NT2/D1 (cell line): Measurements from ENCODE around the gene RAD54L2.

Source experiments
- DNase-seq: peaks from one replicate; pipeline ENCODE4 v3.0.0-alpha.2; 2011; ENCODE audit warnings: low read depth, low spot score
- H3K27me3 ChIP-seq: 2 replicates; pipeline ENCODE4 v1.6.0; 2011; ENCODE audit warnings: mild to moderate bottlenecking; ENCODE audit not compliant: insufficient read length, insufficient read depth
- H3K36me3 ChIP-seq: 2 replicates; pipeline ENCODE4 v1.6.1; 2011; ENCODE audit warnings: mild to moderate bottlenecking, low read length, mixed read lengths; ENCODE audit not compliant: insufficient read depth, insufficient read length
- H3K4me1 ChIP-seq: 2 replicates; pipeline ENCODE4 v1.5.1; 2011; ENCODE audit not compliant: insufficient read depth, insufficient read length
- H3K4me3 ChIP-seq: 2 replicates; pipeline ENCODE4 v1.5.1; 2011; ENCODE audit warnings: low read depth; ENCODE audit not compliant: insufficient read length
- H3K9ac ChIP-seq: 2 replicates; pipeline ENCODE4 v1.6.0; 2011; ENCODE audit warnings: low read depth; ENCODE audit not compliant: insufficient read length
- H3K9me3 ChIP-seq: 2 replicates; pipeline ENCODE4 v1.5.1; 2011; ENCODE audit warnings: mild to moderate bottlenecking, low read length; ENCODE audit not compliant: insufficient read depth
- SUZ12 ChIP-seq: IDR thresholded peaks from 2 replicates; pipeline ENCODE4 v1.6.1; 2011; ENCODE audit not compliant: insufficient read length, insufficient read depth; ENCODE audit errors: extremely low read depth
- YY1 ChIP-seq: IDR thresholded peaks from 2 replicates; pipeline ENCODE4 v1.6.1; 2011; ENCODE audit not compliant: insufficient read length, insufficient read depth
- ZNF274 ChIP-seq: IDR thresholded peaks from 2 replicates; pipeline ENCODE4 v1.6.1; 2011; ENCODE audit warnings: mild to moderate bottlenecking, low read depth, low read length

The RAD54L2 gene

GRCh38 chr3:51568996-51569395, 30.5 kb downstream of the RAD54L2 start:
- Histone ChIP-seq H3K9ac (no peak overlapping the region), H3K4me3 (no peak overlapping the region), H3K27me3 (no peaks in the 10 kb centered on the region), H3K9me3 (no peaks in the 10 kb centered on the region), H3K4me1 (no peaks in the 10 kb centered on the region), H3K36me3 (peaks cover 15% of the 10 kb centered on the region)
- TF ChIP-seq YY1, result no peak
- TF ChIP-seq ZNF274, result no peak
- no peak for TF ChIP-seq SUZ12
- DNase-seq, result no peak

GRCh38 chr3:51578238-51578637, 39.7 kb downstream of the RAD54L2 start:
- no peak for TF ChIP-seq ZNF274
- no peak for TF ChIP-seq SUZ12
- TF ChIP-seq YY1, result no peak
- no peak for DNase-seq
- H3K27me3 ChIP-seq, result no peaks in the 10 kb centered on the region
- H3K9ac ChIP-seq, result no peak overlapping the region
- H3K4me1 ChIP-seq, result peaks cover 16% of the 10 kb centered on the region
- peaks cover 13% of the 10 kb centered on the region for H3K36me3 ChIP-seq
- H3K4me3 ChIP-seq, result no peak overlapping the region
- peaks cover 12% of the 10 kb centered on the region; the same call in 1 of the 2 replicates for H3K9me3 ChIP-seq

GRCh38 chr3:51580418-51580817, 41.9 kb downstream of the RAD54L2 start:
- Histone ChIP-seq H3K36me3 (peaks cover 15% of the 10 kb centered on the region), H3K27me3 (no peaks in the 10 kb centered on the region), H3K9me3 (peaks cover 12% of the 10 kb centered on the region; the same call in 1 of the 2 replicates), H3K4me1 (peaks cover 16% of the 10 kb centered on the region), H3K4me3 (no peak overlapping the region), H3K9ac (no peak overlapping the region)
- DNase-seq, result no peak
- TF ChIP-seq ZNF274, result no peak

- no peak overlapping the region for H3K9ac ChIP-seq
- H3K4me3 ChIP-seq, result no peak overlapping the region
- H3K9me3 ChIP-seq, result peaks cover 12% of the 10 kb centered on the region; the same call in 1 of the 2 replicates
- peaks cover 15% of the 10 kb centered on the region for H3K36me3 ChIP-seq
- peaks cover 16% of the 10 kb centered on the region for H3K4me1 ChIP-seq
- TF ChIP-seq ZNF274 (no peak), YY1 (no peak), SUZ12 (no peak)
- no peak for DNase-seq
- H3K27me3 ChIP-seq, result no peaks in the 10 kb centered on the region
Measured at GRCh38 chr3:51581524-51581923, 43.0 kb downstream of the RAD54L2 start.

- no peak for TF ChIP-seq SUZ12
- TF ChIP-seq ZNF274, result no peak
- no peak for TF ChIP-seq YY1
- peaks cover 8% of the 10 kb centered on the region for H3K4me1 ChIP-seq
- H3K27me3 ChIP-seq, result no peaks in the 10 kb centered on the region
- H3K4me3 ChIP-seq, result no peak overlapping the region
- DNase-seq, result no peak
- peaks cover 18% of the 10 kb centered on the region for H3K36me3 ChIP-seq
- H3K9ac ChIP-seq, result no peak overlapping the region
- no peaks in the 10 kb centered on the region for H3K9me3 ChIP-seq
Measured at GRCh38 chr3:51585197-51585596, 46.7 kb downstream of the RAD54L2 start.

- Histone ChIP-seq H3K4me1 (peaks cover 8% of the 10 kb centered on the region), H3K4me3 (no peak overlapping the region), H3K9ac (no peak overlapping the region), H3K9me3 (no peaks in the 10 kb centered on the region), H3K27me3 (no peaks in the 10 kb centered on the region), H3K36me3 (peaks cover 25% of the 10 kb centered on the region)
- no peak for TF ChIP-seq ZNF274
- no peak for TF ChIP-seq SUZ12
- no peak for TF ChIP-seq YY1
- DNase-seq, result no peak
Measured at GRCh38 chr3:51585871-51586270, 47.4 kb downstream of the RAD54L2 start.
